Upper lobe of left lung (tissue), 4 donors: ENCODE measurements around the gene DRD4.

Source experiments
- CTCF ChIP-seq, 6 experiments: fragments of 450-650 bp in 4 of 6; fragments of 200-600 bp in 2 of 6; sonication (generic) in 2 of 6; IDR thresholded peaks; one replicate each; pipeline ENCODE4 v1.5.1; 2016 to 2019; ENCODE audit warnings: antibody characterized with exemption in 6 of 6
- EP300 ChIP-seq, 4 donors: sonication (generic); formaldehyde crosslinking; IDR thresholded peaks; one replicate each; pipeline ENCODE4 v1.5.1; 2017; ENCODE audit warnings: antibody characterized with exemption in 4 of 4, control low read depth in 2 of 4
- POLR2A ChIP-seq, 4 donors: fragments of 450-650 bp; IDR thresholded peaks; one replicate each; pipeline ENCODE4 v1.5.1; 2016 to 2017; ENCODE audit warnings: antibody characterized with exemption in 4 of 4, mild to moderate bottlenecking in 2 of 4
- POLR2AphosphoS5 ChIP-seq, 2 donors: sonication (generic); formaldehyde crosslinking; IDR thresholded peaks; one replicate each; pipeline ENCODE4 v1.5.1; 2017; ENCODE audit warnings: antibody characterized with exemption in 2 of 2

GRCh38 chr11:617199-617911 is 19.7 kb upstream of the DRD4 start:
- no peak for TF ChIP-seq CTCF (IDR thresholded peaks at IDR 0.05)
- TF ChIP-seq POLR2AphosphoS5 (IDR thresholded peaks at IDR 0.05): no peak
- no peak for TF ChIP-seq POLR2A (IDR thresholded peaks at IDR 0.05)
- no peak for TF ChIP-seq EP300 (IDR thresholded peaks at IDR 0.05)
